ENCODE measurements around the gene IQCH. TPM values are rescaled to one million over a fixed set of nuclear protein-coding genes. Genes with fewer than 3 reads are reported as not detected.

The IQCH gene
- total RNA-seq, 1 experiment from 2014 or later = 1.1 TPM

DNA sequence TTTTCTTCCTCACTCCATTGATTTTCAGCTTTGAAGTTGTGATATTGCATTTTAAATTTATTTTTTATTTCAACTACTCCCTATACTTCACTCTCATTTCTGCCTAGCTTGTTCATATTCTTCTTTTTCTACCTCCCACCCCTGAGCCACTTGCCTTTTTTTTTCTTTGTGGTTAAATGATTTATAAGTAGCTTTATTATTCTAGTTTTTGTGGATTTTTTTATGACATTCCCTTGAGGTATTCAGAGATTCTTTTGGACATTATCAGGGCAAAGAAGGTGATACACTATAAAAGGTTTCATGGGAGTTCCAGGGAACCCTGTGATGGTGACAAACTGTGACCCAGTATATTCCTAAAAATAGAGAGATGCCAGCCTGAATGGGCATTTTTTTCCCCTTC, 269.6 kb downstream of the IQCH start:
- Histone ChIP-seq H3K18ac (ENCODE audit: insufficient read length, low read depth, low read length) (no peak overlapping the region), H4K20me1 (ENCODE audit: control insufficient read depth, insufficient read depth, insufficient read length) (no peaks in the 10 kb centered on the region), H3K79me2 (ENCODE audit: insufficient read depth, low read length) (no peaks in the 10 kb centered on the region), H3K4ac (ENCODE audit: low read depth, low read length) (no peak overlapping the region), H2AFZ (ENCODE audit: low read length) (no peak overlapping the region), H2BK15ac (ENCODE audit: low read depth, low read length) (no peak overlapping the region), H3K23ac (ENCODE audit: insufficient read length, low read depth, low read length) (no peak overlapping the region), H2AK5ac (ENCODE audit: insufficient read length, low read length) (no peak overlapping the region), H2BK12ac (ENCODE audit: insufficient read length, low read depth, low read length) (no peak overlapping the region), H3K4me2 (ENCODE audit: insufficient read depth, insufficient read length, low read length) (no peak overlapping the region), H2BK120ac (ENCODE audit: low read depth, low read length, poor library complexity, severe bottlenecking) (no peak overlapping the region), H3T11ph (ENCODE audit: low read length) (no peak overlapping the region), H3K14ac (ENCODE audit: insufficient read depth, low read length) (no peak overlapping the region), H4K91ac (ENCODE audit: insufficient read length, low read depth, low read length) (no peak overlapping the region), H3K23me2 (ENCODE audit: insufficient read length, low read depth, low read length, poor library complexity, severe bottlenecking) (peaks cover 12% of the 10 kb centered on the region), H3K9me3 (ENCODE audit: control insufficient read depth, low read depth, low read length) (no peaks in the 10 kb centered on the region), H3K9ac (ENCODE audit: extremely low read depth, insufficient read length, low read length) (no peak overlapping the region), H3K27me3 (ENCODE audit: insufficient read depth, low read length) (no peaks in the 10 kb centered on the region; the same call in 1 of the 2 replicates), H3K4me1 (ENCODE audit: insufficient read depth, low read length) (no peaks in the 10 kb centered on the region), H3K79me1 (ENCODE audit: insufficient read depth, low read depth, low read length, poor library complexity, severe bottlenecking) (no peaks in the 10 kb centered on the region), H4K5ac (ENCODE audit: insufficient read length, low read depth, low read length) (no peak overlapping the region), H4K8ac (replicated peaks; ENCODE audit: insufficient read length, low read depth, low read length) (no peak overlapping the region), H2BK5ac (ENCODE audit: insufficient read length, low read length) (no peak overlapping the region), H3K27ac (ENCODE audit: insufficient read length, low read depth, low read length) (no peak overlapping the region), H3K56ac (ENCODE audit: insufficient read length, low read depth, low read length) (no peak overlapping the region), H2BK20ac (ENCODE audit: low read depth, low read length, poor library complexity, severe bottlenecking) (no peak overlapping the region)
- H3K36me3 Mint-ChIP-seq (ENCODE audit: insufficient read depth in 1 of 3, low read depth in 3 of 3) = no peaks in the 10 kb centered on the region
- H3K9me3 Mint-ChIP-seq = no peaks in the 10 kb centered on the region
- peaks cover 23 to 25% of the 10 kb centered on the region in 2 experiments for H3K4me1 Mint-ChIP-seq
- H3K27me3 Mint-ChIP-seq (ENCODE audit: low read depth) = peaks cover 8% of the 10 kb centered on the region
- DNase-seq = no peak
- TF ChIP-seq, protein P1, sequence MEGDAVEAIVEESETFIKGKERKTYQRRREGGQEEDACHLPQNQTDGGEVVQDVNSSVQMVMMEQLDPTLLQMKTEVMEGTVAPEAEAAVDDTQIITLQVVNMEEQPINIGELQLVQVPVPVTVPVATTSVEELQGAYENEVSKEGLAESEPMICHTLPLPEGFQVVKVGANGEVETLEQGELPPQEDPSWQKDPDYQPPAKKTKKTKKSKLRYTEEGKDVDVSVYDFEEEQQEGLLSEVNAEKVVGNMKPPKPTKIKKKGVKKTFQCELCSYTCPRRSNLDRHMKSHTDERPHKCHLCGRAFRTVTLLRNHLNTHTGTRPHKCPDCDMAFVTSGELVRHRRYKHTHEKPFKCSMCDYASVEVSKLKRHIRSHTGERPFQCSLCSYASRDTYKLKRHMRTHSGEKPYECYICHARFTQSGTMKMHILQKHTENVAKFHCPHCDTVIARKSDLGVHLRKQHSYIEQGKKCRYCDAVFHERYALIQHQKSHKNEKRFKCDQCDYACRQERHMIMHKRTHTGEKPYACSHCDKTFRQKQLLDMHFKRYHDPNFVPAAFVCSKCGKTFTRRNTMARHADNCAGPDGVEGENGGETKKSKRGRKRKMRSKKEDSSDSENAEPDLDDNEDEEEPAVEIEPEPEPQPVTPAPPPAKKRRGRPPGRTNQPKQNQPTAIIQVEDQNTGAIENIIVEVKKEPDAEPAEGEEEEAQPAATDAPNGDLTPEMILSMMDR (conservative IDR thresholded peaks at IDR 0.05) = no peak
- no peak overlapping the region for H3K4me3 Mint-ChIP-seq
- peak overlapping the region in 1 of 3 experiments; percentile 55; a peak in 1 of 7 replicates for H3K27ac Mint-ChIP-seq

Measured in H9 (cell line).